Gastrocnemius medialis (tissue), 4 donors: ENCODE results near the gene SAP30BP.

Source experiments
- POLR2A ChIP-seq, 2 donors: fragments of 450-650 bp; IDR thresholded peaks; one replicate each; pipeline ENCODE4 v1.6.1; 2017; ENCODE audit warnings: antibody characterized with exemption in 2 of 2, mild to moderate bottlenecking in 2 of 2, moderate library complexity in 2 of 2
- TF ChIP-seq, protein P1 (sequence below), 5 experiments: fragments of 450-650 bp in 3 of 5; fragments of 200-600 bp in 2 of 5; sonication (generic) in 2 of 5; IDR thresholded peaks in 4 of 5; conservative IDR thresholded peaks in 1 of 5; 1 replicate in 4 of 5; 2 replicates in 1 of 5; pipeline ENCODE4 v1.5.1; 2016 to 2019; ENCODE audit warnings: antibody characterized with exemption in 5 of 5, mild to moderate bottlenecking in 3 of 5, moderate library complexity in 3 of 5

DNA sequence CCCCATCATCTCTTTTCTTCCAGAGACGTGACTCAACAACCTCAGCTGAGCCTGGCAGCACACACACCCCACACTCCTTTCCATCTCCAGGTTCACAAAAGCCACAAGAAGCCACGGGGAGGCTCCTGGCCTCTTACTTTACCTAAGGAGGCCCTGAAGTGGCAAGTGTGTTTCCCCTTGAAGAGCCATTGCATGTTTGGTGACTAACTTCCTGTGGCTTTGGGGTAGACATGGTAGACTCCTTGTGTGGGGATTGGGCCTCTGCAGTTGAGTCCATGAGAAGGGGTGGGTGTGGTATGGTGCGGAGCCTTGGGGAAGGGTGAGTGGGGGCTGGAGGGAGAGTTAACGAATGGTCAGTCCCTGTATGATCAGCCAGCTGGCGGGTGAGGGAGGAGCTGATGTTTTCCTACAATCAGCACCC, 24.2 kb downstream of the SAP30BP start:
- TF ChIP-seq, protein P1, sequence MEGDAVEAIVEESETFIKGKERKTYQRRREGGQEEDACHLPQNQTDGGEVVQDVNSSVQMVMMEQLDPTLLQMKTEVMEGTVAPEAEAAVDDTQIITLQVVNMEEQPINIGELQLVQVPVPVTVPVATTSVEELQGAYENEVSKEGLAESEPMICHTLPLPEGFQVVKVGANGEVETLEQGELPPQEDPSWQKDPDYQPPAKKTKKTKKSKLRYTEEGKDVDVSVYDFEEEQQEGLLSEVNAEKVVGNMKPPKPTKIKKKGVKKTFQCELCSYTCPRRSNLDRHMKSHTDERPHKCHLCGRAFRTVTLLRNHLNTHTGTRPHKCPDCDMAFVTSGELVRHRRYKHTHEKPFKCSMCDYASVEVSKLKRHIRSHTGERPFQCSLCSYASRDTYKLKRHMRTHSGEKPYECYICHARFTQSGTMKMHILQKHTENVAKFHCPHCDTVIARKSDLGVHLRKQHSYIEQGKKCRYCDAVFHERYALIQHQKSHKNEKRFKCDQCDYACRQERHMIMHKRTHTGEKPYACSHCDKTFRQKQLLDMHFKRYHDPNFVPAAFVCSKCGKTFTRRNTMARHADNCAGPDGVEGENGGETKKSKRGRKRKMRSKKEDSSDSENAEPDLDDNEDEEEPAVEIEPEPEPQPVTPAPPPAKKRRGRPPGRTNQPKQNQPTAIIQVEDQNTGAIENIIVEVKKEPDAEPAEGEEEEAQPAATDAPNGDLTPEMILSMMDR (IDR thresholded peaks at IDR 0.05 in 4 of 5, conservative IDR thresholded peaks at IDR 0.05 in 1 of 5): no peak
- TF ChIP-seq POLR2A (IDR thresholded peaks at IDR 0.05): no peak
